HepG2 (cell line): ENCODE measurements around the gene FKBP8. TPM values are rescaled to one million over a fixed set of nuclear protein-coding genes. Genes with fewer than 3 reads are reported as not detected.

ENCODE experiments used
- CBX5 ChIP-seq: sonication (generic); formaldehyde crosslinking; IDR thresholded peaks from 2 replicates; pipeline ENCODE4 v1.4.0; 2020; ENCODE audit warnings: missing genetic modification reagents, borderline replicate concordance
- DZIP1 ChIP-seq: sonication (generic); formaldehyde crosslinking; IDR thresholded peaks from 2 replicates; pipeline ENCODE4 v1.5.0; 2020; ENCODE audit warnings: mild to moderate bottlenecking, missing genetic modification reagents
- E2F2 ChIP-seq: sonication (generic); formaldehyde crosslinking; IDR thresholded peaks from 2 replicates; pipeline ENCODE4 v1.4.0; 2020; ENCODE audit warnings: missing genetic modification reagents, borderline replicate concordance
- EZH2 ChIP-seq: conservative IDR thresholded peaks from 2 replicates; pipeline ENCODE4 v1.6.1; 2012; ENCODE audit warnings: mild to moderate bottlenecking, low read depth, low read length, moderate library complexity
- GATAD2A ChIP-seq: IDR thresholded peaks from 2 replicates; pipeline ENCODE4 v1.6.1; 2016
- JUND ChIP-seq: sonication (generic); formaldehyde crosslinking; IDR thresholded peaks from 2 replicates; pipeline ENCODE4 v1.8.0; 2022; ENCODE audit warnings: mild to moderate bottlenecking, missing genetic modification reagents
- MTF2 ChIP-seq: sonication (generic); formaldehyde crosslinking; IDR thresholded peaks from 2 replicates; pipeline ENCODE4 v1.5.0; 2020; ENCODE audit warnings: missing genetic modification reagents, borderline replicate concordance
- MXD3 ChIP-seq: IDR thresholded peaks from 2 replicates; pipeline ENCODE4 v1.6.1; 2016; ENCODE audit warnings: mild to moderate bottlenecking, missing biosample characterization, missing genetic modification reagents
- MXD4 ChIP-seq: IDR thresholded peaks from 2 replicates; pipeline ENCODE4 v1.6.1; 2016; ENCODE audit warnings: mild to moderate bottlenecking, missing biosample characterization, missing genetic modification reagents
- NFKBIZ ChIP-seq: IDR thresholded peaks from 2 replicates; pipeline ENCODE4 v1.6.1; 2018; ENCODE audit warnings: missing genetic modification reagents, missing compliant biosample characterization
- PAX8 ChIP-seq: sonication (generic); formaldehyde crosslinking; IDR thresholded peaks from 2 replicates; pipeline ENCODE4 v1.8.0; 2022; ENCODE audit warnings: mild to moderate bottlenecking, missing genetic modification reagents, borderline replicate concordance
- RBAK ChIP-seq: sonication (generic); formaldehyde crosslinking; IDR thresholded peaks from 2 replicates; pipeline ENCODE4 v1.5.1; 2020; ENCODE audit warnings: mild to moderate bottlenecking, missing genetic modification reagents
- TAF1 ChIP-seq: sonication (generic); formaldehyde crosslinking; IDR thresholded peaks from 2 replicates; pipeline ENCODE4 v1.4.0; 2020; ENCODE audit warnings: missing genetic modification reagents
- THAP8 ChIP-seq: sonication (generic); formaldehyde crosslinking; IDR thresholded peaks from 2 replicates; pipeline ENCODE4 v1.5.1; 2020; ENCODE audit warnings: missing genetic modification reagents, mild to moderate bottlenecking, borderline replicate concordance
- ZBTB44 ChIP-seq: sonication (generic); formaldehyde crosslinking; IDR thresholded peaks from 2 replicates; pipeline ENCODE4 v1.4.0; 2020; ENCODE audit warnings: missing genetic modification reagents
- ZC3H13 ChIP-seq: sonication (generic); formaldehyde crosslinking; IDR thresholded peaks from 2 replicates; pipeline ENCODE4 v1.8.1; 2023; ENCODE audit warnings: mild to moderate bottlenecking, missing genetic modification reagents, moderate library complexity
- ZMAT3 ChIP-seq: sonication (generic); formaldehyde crosslinking; conservative IDR thresholded peaks from 2 replicates; pipeline ENCODE4 v1.7.0; 2021; ENCODE audit warnings: missing genetic modification reagents
- ZNF143 ChIP-seq: sonication (generic); formaldehyde crosslinking; IDR thresholded peaks from 2 replicates; pipeline ENCODE4 v1.4.0; 2020; ENCODE audit warnings: missing genetic modification reagents
- ZNF782 ChIP-seq: sonication (generic); formaldehyde crosslinking; IDR thresholded peaks from 2 replicates; pipeline ENCODE4 v1.4.0; 2020; ENCODE audit warnings: missing genetic modification reagents, mild to moderate bottlenecking, borderline replicate concordance
- ZNF788 ChIP-seq: sonication (generic); formaldehyde crosslinking; IDR thresholded peaks from 2 replicates; pipeline ENCODE4 v1.5.0; 2020; ENCODE audit warnings: mild to moderate bottlenecking, missing genetic modification reagents, borderline replicate concordance
- polyA plus RNA-seq, 8 experiments: library from polyadenylated mRNA; depleted of rRNA in 3 of 8; stranded (reverse) in 7 of 8; unstranded in 1 of 8; fragments of >200 nt; fragmentation: Illumina TruSeq in 4 of 8; extraction: Trizol in 4 of 8; gene quantifications; 2 replicates each; pipeline versions ENCODE4 v1.2.1 to v1.2.3, GENCODE V29; 2011 to 2016; ENCODE audit warnings: low read depth in 4 of 8, missing spikeins in 1 of 8, mixed read lengths in 1 of 8; ENCODE audit not compliant: insufficient read depth in 1 of 8
- total RNA-seq, 5 experiments: library from RNA; depleted of rRNA; stranded (reverse); fragments of >200 nt; fragmentation: Illumina TruSeq; extraction: Trizol; gene quantifications; 2 replicates each; pipeline ENCODE4 v1.2.3, GENCODE V29; 2016; ENCODE audit warnings: low read depth in 1 of 5

The FKBP8 gene
- total and polyA plus RNA-seq, 2 of the 13 experiments (the other 11 are each of a cell fraction or from before 2014, with no cell fraction given): 81.7 to 93.9 TPM

- TF ChIP-seq DZIP1 (CRISPR knock-in tag): no peak
- TF ChIP-seq CBX5 (CRISPR knock-in tag): peak; percentile 82; the same call in 1 of the 2 replicates
- peak; percentile 25; the same call in 1 of the 2 replicates for TF ChIP-seq ZNF782
- 0 out of 2 replicates have a peak, but pooled peaks have one; percentile 31 for TF ChIP-seq E2F2 (CRISPR knock-in tag)
- TF ChIP-seq MXD3 (CRISPR knock-in tag): no peak
- peak; percentile 6; the same call in 1 of the 2 replicates for TF ChIP-seq RBAK
- TF ChIP-seq ZNF788 (CRISPR knock-in tag): peak; percentile 90
- TF ChIP-seq ZMAT3: peak; percentile 64; the same call in 1 of the 2 replicates
- peak; percentile 19 for TF ChIP-seq ZC3H13 (CRISPR knock-in tag)
- no peak; the same call in 1 of the 2 replicates for TF ChIP-seq ZNF143 (CRISPR knock-in tag)
- TF ChIP-seq MXD4 (CRISPR knock-in tag): no peak; the same call in none of the 2 replicates
- TF ChIP-seq TAF1 (CRISPR knock-in tag): peak; percentile 91
- TF ChIP-seq EZH2: no peak
- no peak for TF ChIP-seq THAP8 (CRISPR knock-in tag)
- no peak; the same call in 1 of the 2 replicates for TF ChIP-seq NFKBIZ (CRISPR knock-in tag)
- TF ChIP-seq PAX8 (CRISPR knock-in tag): no peak; the same call in 1 of the 2 replicates
- TF ChIP-seq GATAD2A (CRISPR knock-in tag): peak; percentile 67; the same call in 1 of the 2 replicates
- no peak for TF ChIP-seq ZBTB44 (CRISPR knock-in tag)
- peak; percentile 61; the same call in 1 of the 2 replicates for TF ChIP-seq JUND (CRISPR knock-in tag)
- peak; percentile 17; the same call in 1 of the 2 replicates for TF ChIP-seq MTF2
These were observed 45.4 kb upstream of the FKBP8 start, which contains the start of gene REX1BD (continued) for GRCh38 chr19:18588611-18589379.
